GM19455 (cell line): ENCODE results near the gene BCAT1.
"Not testable (repeated sequence)": the region's sequence is repeated elsewhere in the genome, so short reads cannot be mapped to it uniquely, and the experiment has no call there.

Experiments used
- ATAC-seq: cut with Tn5 transposase; IDR thresholded peaks from one replicate; pipeline ENCODE4 v1.9.1; 2021; ENCODE audit not compliant: unreplicated experiment

Gene BCAT1

GRCh38 chr12:24901576-24902461 lies 47.1 kb downstream of the BCAT1 start:
- ATAC-seq: no peak

GRCh38 chr12:24900196-24900595 lies 48.7 kb downstream of the BCAT1 start:
- ATAC-seq: no peak

- no peak for ATAC-seq
These were observed 49.3 kb downstream of the BCAT1 start for GRCh38 chr12:24899503-24900075.

- no peak for ATAC-seq
These were observed 50.3 kb downstream of the BCAT1 start for GRCh38 chr12:24898606-24899005.

- ATAC-seq: no peak
These were observed 50.7 kb downstream of the BCAT1 start for GRCh38 chr12:24898185-24898584.

- no peak for ATAC-seq
These were observed 52.7 kb downstream of the BCAT1 start for GRCh38 chr12:24896171-24896570.

- no peak for ATAC-seq
These were observed 53.3 kb downstream of the BCAT1 start for GRCh38 chr12:24895612-24896011.

GRCh38 chr12:24894879-24895278 lies 54.0 kb downstream of the BCAT1 start:
- ATAC-seq: no peak

GRCh38 chr12:24890048-24890803 lies 58.7 kb downstream of the BCAT1 start:
- no peak for ATAC-seq

GRCh38 chr12:24889411-24889810 lies 59.5 kb downstream of the BCAT1 start:
- ATAC-seq: no peak

- no peak for ATAC-seq
These were observed 60.1 kb downstream of the BCAT1 start for GRCh38 chr12:24888813-24889212.

- no peak for ATAC-seq
These were observed 64.0 kb downstream of the BCAT1 start for GRCh38 chr12:24884911-24885310.

- no peak for ATAC-seq
These were observed 67.1 kb downstream of the BCAT1 start for GRCh38 chr12:24881724-24882371.

GRCh38 chr12:24881227-24881626 lies 67.7 kb downstream of the BCAT1 start:
- ATAC-seq: no peak

- ATAC-seq: no peak
These were observed 68.2 kb downstream of the BCAT1 start for GRCh38 chr12:24880732-24881131.

GRCh38 chr12:24879644-24880043 lies 69.3 kb downstream of the BCAT1 start:
- ATAC-seq: no peak

- ATAC-seq: no peak
These were observed 73.9 kb downstream of the BCAT1 start for GRCh38 chr12:24875014-24875413.

- ATAC-seq: no peak
These were observed 76.7 kb downstream of the BCAT1 start for GRCh38 chr12:24872211-24872610.

- ATAC-seq: not testable (repeated sequence)
These were observed 82.8 kb downstream of the BCAT1 start for GRCh38 chr12:24866139-24866538.

GRCh38 chr12:24864796-24865125 lies 84.1 kb downstream of the BCAT1 start:
- ATAC-seq: no peak

- ATAC-seq: peak; percentile 73
These were observed 86.9 kb downstream of the BCAT1 start for GRCh38 chr12:24861766-24862540.
